Neutrophil (primary cell): ENCODE measurements around the gene LDB2.

Experiments used
- H3K27ac ChIP-seq: fragments of 200-600 bp; sonication (generic); 2 replicates; pipeline ENCODE4 v1.5.1; 2016; ENCODE audit warnings: mild to moderate bottlenecking, moderate library complexity
- H3K27me3 ChIP-seq: fragments of 200-600 bp; sonication (generic); 2 replicates; pipeline ENCODE4 v1.6.0; 2016; ENCODE audit warnings: mild to moderate bottlenecking
- H3K36me3 ChIP-seq: fragments of 200-600 bp; sonication (generic); 2 replicates; pipeline ENCODE4 v1.5.1; 2017
- H3K4me1 ChIP-seq, 2 experiments: fragments of 200-600 bp in 1 of 2; sonication (generic) in 1 of 2; 1 replicate in 1 of 2; 2 replicates in 1 of 2; pipeline versions ENCODE4 v1.5.1 to v1.6.1; 2013 to 2016; ENCODE audit warnings: low read depth in 1 of 2, low read length in 1 of 2, mild to moderate bottlenecking in 1 of 2, moderate library complexity in 1 of 2; ENCODE audit not compliant: control insufficient read depth in 1 of 2, insufficient read depth in 1 of 2
- H3K4me3 ChIP-seq, 2 experiments: fragments of 200-600 bp in 1 of 2; sonication (generic) in 1 of 2; 1 replicate in 1 of 2; 2 replicates in 1 of 2; pipeline ENCODE4 v1.5.1; 2013 to 2016; ENCODE audit warnings: low read depth in 1 of 2, low read length in 1 of 2, mild to moderate bottlenecking in 1 of 2, moderate library complexity in 1 of 2
- H3K9me3 ChIP-seq: fragments of 200-600 bp; sonication (generic); 2 replicates; pipeline ENCODE4 v1.5.1; 2016
- TF ChIP-seq, protein P1 (sequence below): fragments of 200-600 bp; sonication (generic); IDR thresholded peaks from 2 replicates; pipeline ENCODE4 v1.5.1; 2016; ENCODE audit warnings: antibody characterized with exemption

LDB2 gene

DNA sequence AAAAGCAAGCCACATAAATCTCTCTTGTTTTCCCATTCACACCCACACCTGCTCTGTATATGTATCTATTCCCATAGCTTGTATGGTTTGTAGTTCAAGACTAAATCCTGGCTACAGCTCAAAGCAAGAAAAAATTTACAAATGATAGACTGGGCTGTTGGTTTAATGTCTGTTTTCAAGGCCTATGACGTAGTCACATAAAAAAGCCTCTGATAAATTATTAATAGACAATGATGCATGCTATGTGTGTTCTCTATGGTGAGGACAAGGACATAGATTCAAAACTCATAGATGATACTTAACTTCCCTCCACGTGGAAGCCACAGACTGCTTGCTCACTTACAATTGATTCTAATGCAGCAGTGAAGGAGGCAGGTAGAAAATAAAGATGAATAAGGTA is 194.0 kb downstream of the LDB2 start:
- H3K36me3 ChIP-seq = no peaks in the 10 kb centered on the region
- H3K4me3 ChIP-seq = no peak overlapping the region
- H3K27me3 ChIP-seq = no peaks in the 10 kb centered on the region
- H3K27ac ChIP-seq = no peak overlapping the region
- no peaks in the 10 kb centered on the region for H3K4me1 ChIP-seq
- no peaks in the 10 kb centered on the region for H3K9me3 ChIP-seq
- TF ChIP-seq, protein P1, sequence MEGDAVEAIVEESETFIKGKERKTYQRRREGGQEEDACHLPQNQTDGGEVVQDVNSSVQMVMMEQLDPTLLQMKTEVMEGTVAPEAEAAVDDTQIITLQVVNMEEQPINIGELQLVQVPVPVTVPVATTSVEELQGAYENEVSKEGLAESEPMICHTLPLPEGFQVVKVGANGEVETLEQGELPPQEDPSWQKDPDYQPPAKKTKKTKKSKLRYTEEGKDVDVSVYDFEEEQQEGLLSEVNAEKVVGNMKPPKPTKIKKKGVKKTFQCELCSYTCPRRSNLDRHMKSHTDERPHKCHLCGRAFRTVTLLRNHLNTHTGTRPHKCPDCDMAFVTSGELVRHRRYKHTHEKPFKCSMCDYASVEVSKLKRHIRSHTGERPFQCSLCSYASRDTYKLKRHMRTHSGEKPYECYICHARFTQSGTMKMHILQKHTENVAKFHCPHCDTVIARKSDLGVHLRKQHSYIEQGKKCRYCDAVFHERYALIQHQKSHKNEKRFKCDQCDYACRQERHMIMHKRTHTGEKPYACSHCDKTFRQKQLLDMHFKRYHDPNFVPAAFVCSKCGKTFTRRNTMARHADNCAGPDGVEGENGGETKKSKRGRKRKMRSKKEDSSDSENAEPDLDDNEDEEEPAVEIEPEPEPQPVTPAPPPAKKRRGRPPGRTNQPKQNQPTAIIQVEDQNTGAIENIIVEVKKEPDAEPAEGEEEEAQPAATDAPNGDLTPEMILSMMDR = no peak

DNA sequence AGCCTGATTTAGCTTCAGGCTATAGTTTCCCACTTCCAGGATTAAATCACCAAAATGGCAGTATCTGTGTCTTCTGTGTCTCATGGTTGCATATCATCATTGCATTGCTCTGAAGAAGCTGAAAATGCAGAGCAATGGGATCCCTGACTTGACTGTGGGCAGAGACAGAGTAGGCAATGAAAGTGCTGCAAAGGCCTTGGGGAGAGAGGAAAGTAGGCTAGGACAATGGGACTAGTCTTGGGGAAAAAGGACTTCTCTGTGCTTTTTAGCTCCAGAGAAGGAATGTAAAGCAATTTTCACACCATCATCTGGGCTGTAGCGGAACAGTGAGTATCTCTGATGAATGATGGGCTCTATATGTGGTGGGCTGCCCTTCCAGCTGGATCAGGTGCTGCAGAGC is 202.5 kb downstream of the LDB2 start:
- Histone ChIP-seq H3K27ac (no peak overlapping the region), H3K9me3 (no peaks in the 10 kb centered on the region), H3K4me1 (no peaks in the 10 kb centered on the region), H3K36me3 (no peaks in the 10 kb centered on the region), H3K4me3 (no peak overlapping the region), H3K27me3 (no peaks in the 10 kb centered on the region)
- TF ChIP-seq, protein P1 = no peak

GRCh38 chr4:16694884-16695276 is 203.6 kb downstream of the LDB2 start:
- H3K4me1 ChIP-seq = no peaks in the 10 kb centered on the region
- no peaks in the 10 kb centered on the region for H3K9me3 ChIP-seq
- H3K4me3 ChIP-seq = no peak overlapping the region
- H3K36me3 ChIP-seq = no peaks in the 10 kb centered on the region
- no peak overlapping the region for H3K27ac ChIP-seq
- no peaks in the 10 kb centered on the region for H3K27me3 ChIP-seq
- TF ChIP-seq, protein P1 = no peak

- TF ChIP-seq, protein P1 = no peak
Observed at GRCh38 chr4:16694173-16694883, 204.1 kb downstream of the LDB2 start.

DNA sequence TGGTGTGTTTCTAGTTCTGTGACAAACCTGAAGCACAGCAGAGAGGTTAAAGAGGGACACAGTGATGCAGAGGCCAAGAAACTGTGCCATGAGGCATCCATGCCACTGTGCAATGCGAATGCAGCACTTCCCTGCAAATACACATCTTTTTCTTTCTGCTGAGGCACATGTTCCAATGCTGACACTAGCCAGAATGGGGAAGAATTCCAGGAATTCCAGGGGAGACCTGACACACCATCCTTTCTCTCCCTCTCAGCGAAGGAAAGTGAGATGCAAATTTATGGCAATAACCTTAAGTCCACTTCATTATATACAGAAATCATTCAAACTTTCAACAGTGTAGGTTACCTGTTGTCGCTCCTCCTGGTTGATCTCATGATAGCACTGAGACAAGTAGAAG is 204.8 kb downstream of the LDB2 start:
- Histone ChIP-seq H3K4me3 (no peak overlapping the region), H3K36me3 (no peaks in the 10 kb centered on the region), H3K9me3 (no peaks in the 10 kb centered on the region), H3K27ac (no peak overlapping the region), H3K27me3 (no peaks in the 10 kb centered on the region), H3K4me1 (no peaks in the 10 kb centered on the region)
- TF ChIP-seq, protein P1 = no peak

More at GRCh38 chr4:16694173-16694883, 204.1 kb downstream of the LDB2 start:
- H3K4me3 ChIP-seq = no peak overlapping the region
- H3K27ac ChIP-seq = no peak overlapping the region
- H3K36me3 ChIP-seq = no peaks in the 10 kb centered on the region
- no peaks in the 10 kb centered on the region for H3K9me3 ChIP-seq
- H3K4me1 ChIP-seq = no peaks in the 10 kb centered on the region
- H3K27me3 ChIP-seq = no peaks in the 10 kb centered on the region
